Head of caudate nucleus (tissue), 42 donors: Measurements from ENCODE around the gene CTIF.
A peak's percentile ranks its signal among the peaks of the same experiment; 100 is the strongest.
"Not testable (repeated sequence)": the region's sequence is repeated elsewhere in the genome, so short reads cannot be mapped to it uniquely, and the experiment has no call there.

ENCODE experiments used
- DNase-seq, 42 donors: peaks; one replicate each; pipeline versions ENCODE4 v3.0.0 to v3.0.0-alpha.2; 2020 to 2021; ENCODE audit warnings: mixed read lengths in 7 of 42
- intact Hi-C: fragments of 100-400 bp; cut with DNase I; formaldehyde crosslinking; loops from one replicate; pipeline ENCODE4 v1.15.0; 2022

Gene CTIF

GRCh38 chr18:48799724-48800315, 261.0 kb downstream of the CTIF start:
- DNase-seq: peak in 22 of 42 donors; percentile 0 to 37 (median 8)
- intact Hi-C loops: no loop called here

- DNase-seq: peak in 18 of 42 donors; percentile 0 to 32 (median 6)
- intact Hi-C loops: no loop called here
These were observed 261.6 kb downstream of the CTIF start for GRCh38 chr18:48800466-48800865.

GRCh38 chr18:48800876-48801727, 262.3 kb downstream of the CTIF start:
- peak in 22 of 42 donors; percentile 1 to 38 (median 12) for DNase-seq
- intact Hi-C loops: no loop called here

- intact Hi-C loops: no loop called here
- DNase-seq: peak in 18 of 42 donors; percentile 1 to 42 (median 10)
These were observed 263.1 kb downstream of the CTIF start for GRCh38 chr18:48801728-48802542.

- intact Hi-C loops: no loop called here
These were observed 263.9 kb downstream of the CTIF start for GRCh38 chr18:48802543-48803290.

GRCh38 chr18:48803518-48803917, 264.7 kb downstream of the CTIF start:
- DNase-seq: peak in 23 of 42 donors; percentile 1 to 42 (median 10)
- intact Hi-C loops: no loop called here

More at GRCh38 chr18:48802543-48803290, 263.9 kb downstream of the CTIF start:
- DNase-seq: peak; percentile 42 to 94 (median 80)

- intact Hi-C loops: no loop called here
- peak in 24 of 42 donors; percentile 0 to 39 (median 8) for DNase-seq
These were observed 265.4 kb downstream of the CTIF start for GRCh38 chr18:48803951-48804855.

GRCh38 chr18:48804856-48805610, 266.2 kb downstream of the CTIF start:
- intact Hi-C loops: no loop called here
- peak in 23 of 42 donors; percentile 1 to 34 (median 7) for DNase-seq

GRCh38 chr18:48805826-48806535, 267.1 kb downstream of the CTIF start:
- intact Hi-C loops: no loop called here
- DNase-seq: peak in 19 of 42 donors; percentile 1 to 28 (median 8)

GRCh38 chr18:48806551-48807261, 267.9 kb downstream of the CTIF start:
- DNase-seq: peak in 21 of 42 donors; percentile 9 to 52 (median 17)
- intact Hi-C loops: no loop called here

GRCh38 chr18:48808476-48808875, 269.6 kb downstream of the CTIF start:
- DNase-seq: peak in 3 of 42 donors; percentile 1 to 31 (median 11)
- intact Hi-C loops: no loop called here

GRCh38 chr18:48809365-48809764, 270.5 kb downstream of the CTIF start:
- DNase-seq: no peak
- intact Hi-C loops: no loop called here

- intact Hi-C loops: no loop called here
- DNase-seq: no peak
These were observed 272.0 kb downstream of the CTIF start for GRCh38 chr18:48810805-48811204.

- intact Hi-C loops: no loop called here
- DNase-seq: no peak
These were observed 272.6 kb downstream of the CTIF start for GRCh38 chr18:48811401-48811800.

- intact Hi-C loops: not testable (repeated sequence)
These were observed 273.2 kb downstream of the CTIF start for GRCh38 chr18:48811977-48812451.

More at GRCh38 chr18:48811977-48812451, 273.2 kb downstream of the CTIF start:
- peak in 18 of 42 donors; percentile 0 to 34 (median 7) for DNase-seq
